ENCODE results near the gene TMCC3. TPM values are rescaled to one million over a fixed set of nuclear protein-coding genes. Genes with fewer than 3 reads are reported as not detected.

Gene TMCC3
- total RNA-seq, 1 donor from 2014 or later: 3.5 TPM

GRCh38 chr12:94659346-94659930 lies 9.1 kb upstream of the TMCC3 start:
- Mint-ChIP-seq H3K36me3 (ENCODE audit: low read depth, unreplicated experiment) (no peaks in the 10 kb centered on the region), H3K4me1 (ENCODE audit: low read depth, unreplicated experiment) (no peaks in the 10 kb centered on the region), H3K27me3 (ENCODE audit: low read depth, unreplicated experiment) (no peaks in the 10 kb centered on the region), H3K9me3 (ENCODE audit: unreplicated experiment) (no peaks in the 10 kb centered on the region), H3K27ac (ENCODE audit: unreplicated experiment) (no peak overlapping the region), H3K4me3 (ENCODE audit: unreplicated experiment) (no peak overlapping the region)
- Histone ChIP-seq H3K9ac (ENCODE audit: low read length) (no peak overlapping the region), H3K27me3 (ENCODE audit: insufficient read depth, low read length) (peaks cover 22% of the 10 kb centered on the region), H3K79me2 (ENCODE audit: insufficient read depth, low read length) (no peaks in the 10 kb centered on the region), H3K4me2 (ENCODE audit: low read length) (no peak overlapping the region), H3K36me3 (ENCODE audit: insufficient read depth, low read length) (no peaks in the 10 kb centered on the region), H3K27ac (ENCODE audit: low read depth, low read length) (no peak overlapping the region), H3K4me3 (ENCODE audit: insufficient read depth, low read depth, low read length) (no peak overlapping the region), H3K9me3 (ENCODE audit: insufficient read depth, low read depth, low read length) (no peaks in the 10 kb centered on the region), H2AFZ (ENCODE audit: low read depth, low read length) (no peak overlapping the region), H3K4me1 (ENCODE audit: insufficient read depth, low read length) (no peaks in the 10 kb centered on the region), H4K20me1 (ENCODE audit: insufficient read depth, low read length) (no peaks in the 10 kb centered on the region)
- no peak for DNase-seq (ENCODE audit: low read depth)
- FAIRE-seq: no peak
- no peak for TF ChIP-seq EZH2 (IDR thresholded peaks at IDR 0.05; ENCODE audit: insufficient read depth, low read length)
- no peak for TF ChIP-seq CTCF (IDR thresholded peaks at IDR 0.05; ENCODE audit: insufficient read depth, low read depth, low read length)

GRCh38 chr12:94658931-94659330 lies 8.6 kb upstream of the TMCC3 start:
- H3K27me3 ChIP-seq (ENCODE audit: insufficient read depth, low read length): peaks cover 22% of the 10 kb centered on the region
- no peaks in the 10 kb centered on the region for H4K20me1 ChIP-seq (ENCODE audit: insufficient read depth, low read length)
- H2AFZ ChIP-seq (ENCODE audit: low read depth, low read length): no peak overlapping the region
- no peak overlapping the region for H3K4me3 Mint-ChIP-seq (ENCODE audit: unreplicated experiment)
- DNase-seq (ENCODE audit: low read depth) (no peak), FAIRE-seq (no peak)
- H3K27ac Mint-ChIP-seq (ENCODE audit: unreplicated experiment): no peak overlapping the region
- no peaks in the 10 kb centered on the region for H3K4me1 Mint-ChIP-seq (ENCODE audit: low read depth, unreplicated experiment)
- H3K4me2 ChIP-seq (ENCODE audit: low read length): no peak overlapping the region
- H3K9ac ChIP-seq (ENCODE audit: low read length): no peak overlapping the region
- TF ChIP-seq CTCF (IDR thresholded peaks at IDR 0.05; ENCODE audit: insufficient read depth, low read depth, low read length) (no peak), EZH2 (IDR thresholded peaks at IDR 0.05; ENCODE audit: insufficient read depth, low read length) (no peak)
- H3K27me3 Mint-ChIP-seq (ENCODE audit: low read depth, unreplicated experiment): no peaks in the 10 kb centered on the region
- no peaks in the 10 kb centered on the region for H3K9me3 Mint-ChIP-seq (ENCODE audit: unreplicated experiment)
- no peaks in the 10 kb centered on the region for H3K36me3 Mint-ChIP-seq (ENCODE audit: low read depth, unreplicated experiment)
- H3K4me1 ChIP-seq (ENCODE audit: insufficient read depth, low read length): no peaks in the 10 kb centered on the region
- no peak overlapping the region for H3K27ac ChIP-seq (ENCODE audit: low read depth, low read length)
- no peaks in the 10 kb centered on the region for H3K9me3 ChIP-seq (ENCODE audit: insufficient read depth, low read depth, low read length)
- H3K4me3 ChIP-seq (ENCODE audit: insufficient read depth, low read depth, low read length): no peak overlapping the region
- H3K79me2 ChIP-seq (ENCODE audit: insufficient read depth, low read length): no peaks in the 10 kb centered on the region
- H3K36me3 ChIP-seq (ENCODE audit: insufficient read depth, low read length): no peaks in the 10 kb centered on the region

DNA sequence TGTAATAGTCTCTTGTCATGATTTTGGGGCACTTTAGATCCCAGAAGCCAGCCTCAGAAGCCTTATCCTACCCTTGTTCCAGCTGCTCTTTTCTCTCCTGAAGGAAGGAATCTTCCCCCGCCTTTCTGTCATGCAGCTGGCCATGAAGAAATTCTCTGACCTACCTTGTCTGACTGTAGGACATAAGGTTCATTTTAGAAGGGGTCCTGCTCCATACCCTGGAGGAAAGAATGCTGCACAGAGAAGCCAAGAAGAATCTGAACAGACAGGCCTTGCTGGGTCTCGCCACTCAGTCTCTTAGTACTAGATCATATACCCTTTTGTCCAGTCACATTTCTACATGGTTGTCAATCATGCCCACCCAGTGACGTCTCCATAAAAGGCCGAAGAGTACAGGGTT lies 6.2 kb upstream of the TMCC3 start:
- DNase-seq (ENCODE audit: low read depth): no peak
- Mint-ChIP-seq H3K27me3 (ENCODE audit: low read depth, unreplicated experiment) (no peaks in the 10 kb centered on the region), H3K4me3 (ENCODE audit: unreplicated experiment) (no peak overlapping the region), H3K36me3 (ENCODE audit: low read depth, unreplicated experiment) (no peaks in the 10 kb centered on the region), H3K27ac (ENCODE audit: unreplicated experiment) (no peak overlapping the region), H3K4me1 (ENCODE audit: low read depth, unreplicated experiment) (no peaks in the 10 kb centered on the region), H3K9me3 (ENCODE audit: unreplicated experiment) (no peaks in the 10 kb centered on the region)
- no peak for TF ChIP-seq EZH2 (IDR thresholded peaks at IDR 0.05; ENCODE audit: insufficient read depth, low read length)
- TF ChIP-seq CTCF (IDR thresholded peaks at IDR 0.05; ENCODE audit: insufficient read depth, low read depth, low read length): no peak
- H3K4me1 ChIP-seq (ENCODE audit: insufficient read depth, low read length): no peaks in the 10 kb centered on the region
- H3K4me3 ChIP-seq (ENCODE audit: insufficient read depth, low read depth, low read length): no peak overlapping the region
- no peaks in the 10 kb centered on the region for H4K20me1 ChIP-seq (ENCODE audit: insufficient read depth, low read length)
- H3K27me3 ChIP-seq (ENCODE audit: insufficient read depth, low read length): peaks cover 26% of the 10 kb centered on the region
- H3K27ac ChIP-seq (ENCODE audit: low read depth, low read length): no peak overlapping the region
- FAIRE-seq: no peak
- H3K4me2 ChIP-seq (ENCODE audit: low read length): no peak overlapping the region
- H3K36me3 ChIP-seq (ENCODE audit: insufficient read depth, low read length): no peaks in the 10 kb centered on the region
- H3K9me3 ChIP-seq (ENCODE audit: insufficient read depth, low read depth, low read length): no peaks in the 10 kb centered on the region
- H3K79me2 ChIP-seq (ENCODE audit: insufficient read depth, low read length): no peaks in the 10 kb centered on the region
- no peak overlapping the region for H3K9ac ChIP-seq (ENCODE audit: low read length)
- no peak overlapping the region for H2AFZ ChIP-seq (ENCODE audit: low read depth, low read length)

Measured in astrocyte (in vitro differentiated cells and primary cell).